Type B pancreatic cell (in vitro differentiated cells): ENCODE data around the gene ZNF140. TPM values are rescaled to one million over a fixed set of nuclear protein-coding genes. Genes with fewer than 3 reads are reported as not detected.

ENCODE experiments used
- DNase-seq: peaks from one replicate; pipeline ENCODE4 v3.0.0; 2021; ENCODE audit warnings: mixed read lengths; ENCODE audit not compliant: unreplicated experiment; ENCODE audit errors: extremely low spot score
- H3K27ac Mint-ChIP-seq: 2 replicates; pipeline ENCODE4 v1.8.0; 2021; ENCODE audit warnings: mild to moderate bottlenecking, mixed read lengths
- H3K27me3 Mint-ChIP-seq: 2 replicates; pipeline ENCODE4 v1.8.0; 2021; ENCODE audit warnings: mixed read lengths
- H3K36me3 Mint-ChIP-seq: 2 replicates; pipeline ENCODE4 v1.8.0; 2021; ENCODE audit warnings: mixed read lengths
- H3K4me1 Mint-ChIP-seq: one replicate; pipeline ENCODE4 v1.8.0; 2021; ENCODE audit warnings: mixed read lengths; ENCODE audit not compliant: unreplicated experiment
- H3K4me3 Mint-ChIP-seq: 2 replicates; pipeline ENCODE4 v1.8.0; 2021; ENCODE audit warnings: mild to moderate bottlenecking, mixed read lengths
- H3K9me3 Mint-ChIP-seq: 2 replicates; pipeline ENCODE4 v1.8.0; 2021; ENCODE audit warnings: mixed read lengths
- total RNA-seq: library from RNA; stranded (reverse); gene quantifications from 2 replicates; pipeline ENCODE4 v1.2.1, GENCODE V29; 2021; ENCODE audit warnings: low replicate concordance
- TF ChIP-seq, protein P1 (sequence below): fragments of 200-600 bp; sonication (generic); conservative IDR thresholded peaks from 2 replicates; pipeline ENCODE4 v1.5.0; 2021; ENCODE audit warnings: antibody characterized with exemption, mild to moderate bottlenecking

Gene ZNF140
- total RNA-seq, 1 donor from 2014 or later: 20.7 TPM

GRCh38 chr12:133081159-133081780, 547 bp downstream of the ZNF140 start:
- Mint-ChIP-seq H3K9me3 (peaks cover 28% of the 10 kb centered on the region), H3K27me3 (no peaks in the 10 kb centered on the region), H3K4me3 (no peak overlapping the region), H3K4me1 (no peaks in the 10 kb centered on the region), H3K27ac (no peak overlapping the region), H3K36me3 (peaks cover 48% of the 10 kb centered on the region)
- TF ChIP-seq, protein P1, sequence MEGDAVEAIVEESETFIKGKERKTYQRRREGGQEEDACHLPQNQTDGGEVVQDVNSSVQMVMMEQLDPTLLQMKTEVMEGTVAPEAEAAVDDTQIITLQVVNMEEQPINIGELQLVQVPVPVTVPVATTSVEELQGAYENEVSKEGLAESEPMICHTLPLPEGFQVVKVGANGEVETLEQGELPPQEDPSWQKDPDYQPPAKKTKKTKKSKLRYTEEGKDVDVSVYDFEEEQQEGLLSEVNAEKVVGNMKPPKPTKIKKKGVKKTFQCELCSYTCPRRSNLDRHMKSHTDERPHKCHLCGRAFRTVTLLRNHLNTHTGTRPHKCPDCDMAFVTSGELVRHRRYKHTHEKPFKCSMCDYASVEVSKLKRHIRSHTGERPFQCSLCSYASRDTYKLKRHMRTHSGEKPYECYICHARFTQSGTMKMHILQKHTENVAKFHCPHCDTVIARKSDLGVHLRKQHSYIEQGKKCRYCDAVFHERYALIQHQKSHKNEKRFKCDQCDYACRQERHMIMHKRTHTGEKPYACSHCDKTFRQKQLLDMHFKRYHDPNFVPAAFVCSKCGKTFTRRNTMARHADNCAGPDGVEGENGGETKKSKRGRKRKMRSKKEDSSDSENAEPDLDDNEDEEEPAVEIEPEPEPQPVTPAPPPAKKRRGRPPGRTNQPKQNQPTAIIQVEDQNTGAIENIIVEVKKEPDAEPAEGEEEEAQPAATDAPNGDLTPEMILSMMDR: no peak
- no peak for DNase-seq

DNA sequence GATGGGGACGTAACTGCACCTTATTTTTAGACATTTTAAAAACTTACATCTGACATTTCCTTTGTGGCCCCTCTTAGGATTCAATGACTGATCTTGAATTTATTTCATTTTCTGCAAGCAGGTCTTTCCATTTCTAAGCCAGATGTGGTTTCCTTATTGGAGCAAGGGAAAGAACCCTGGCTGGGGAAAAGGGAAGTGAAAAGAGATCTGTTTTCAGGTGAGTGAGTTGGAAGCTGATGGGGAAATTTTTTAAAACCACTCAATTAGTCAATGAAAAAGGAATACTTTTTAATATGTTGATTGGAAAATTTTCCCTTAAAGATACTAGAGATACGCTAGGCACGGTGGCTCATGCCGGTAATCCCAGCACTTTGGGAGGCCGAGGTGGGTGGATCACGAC, 2.6 kb downstream of the ZNF140 start:
- Mint-ChIP-seq H3K4me3 (no peak overlapping the region), H3K36me3 (peaks cover 60% of the 10 kb centered on the region), H3K27me3 (no peaks in the 10 kb centered on the region)

DNA sequence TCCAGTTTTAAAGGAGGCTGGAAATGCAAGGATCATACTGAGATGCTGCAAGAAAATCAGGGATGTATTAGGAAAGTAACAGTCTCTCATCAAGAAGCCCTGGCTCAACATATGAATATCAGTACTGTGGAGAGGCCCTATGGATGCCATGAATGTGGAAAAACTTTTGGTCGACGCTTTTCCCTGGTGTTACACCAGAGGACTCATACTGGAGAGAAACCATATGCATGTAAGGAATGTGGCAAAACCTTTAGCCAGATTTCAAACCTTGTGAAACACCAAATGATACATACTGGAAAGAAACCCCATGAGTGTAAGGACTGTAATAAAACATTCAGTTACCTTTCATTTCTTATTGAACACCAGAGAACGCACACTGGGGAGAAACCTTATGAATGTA, 24.9 kb downstream of the ZNF140 start:
- no peak for DNase-seq
- Mint-ChIP-seq H3K27ac (no peak overlapping the region), H3K27me3 (no peaks in the 10 kb centered on the region), H3K36me3 (peaks cover 89% of the 10 kb centered on the region), H3K4me1 (no peaks in the 10 kb centered on the region), H3K4me3 (no peak overlapping the region), H3K9me3 (peaks cover 33% of the 10 kb centered on the region)
- TF ChIP-seq, protein P1: no peak

More for the DNA sequence above, 2.6 kb downstream of the ZNF140 start:
- no peaks in the 10 kb centered on the region for H3K4me1 Mint-ChIP-seq
- H3K9me3 Mint-ChIP-seq: peaks cover 22% of the 10 kb centered on the region
- DNase-seq: no peak
- H3K27ac Mint-ChIP-seq: no peak overlapping the region
- TF ChIP-seq, protein P1: no peak

DNA sequence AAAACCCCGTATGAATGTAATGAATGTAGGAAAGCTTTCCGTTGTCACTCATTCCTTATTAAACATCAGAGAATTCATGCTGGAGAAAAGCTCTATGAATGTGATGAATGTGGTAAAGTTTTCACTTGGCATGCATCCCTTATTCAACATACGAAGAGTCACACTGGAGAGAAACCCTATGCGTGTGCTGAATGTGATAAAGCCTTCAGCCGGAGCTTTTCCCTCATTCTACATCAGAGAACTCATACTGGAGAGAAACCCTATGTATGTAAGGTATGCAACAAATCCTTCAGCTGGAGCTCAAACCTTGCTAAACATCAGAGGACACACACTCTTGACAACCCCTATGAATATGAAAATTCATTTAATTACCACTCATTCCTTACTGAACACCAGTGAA, 25.5 kb downstream of the ZNF140 start:
- peaks cover 29% of the 10 kb centered on the region for H3K9me3 Mint-ChIP-seq
- no peak overlapping the region for H3K4me3 Mint-ChIP-seq
- no peaks in the 10 kb centered on the region for H3K4me1 Mint-ChIP-seq
- H3K36me3 Mint-ChIP-seq: peaks cover 85% of the 10 kb centered on the region
- no peaks in the 10 kb centered on the region for H3K27me3 Mint-ChIP-seq
- no peak overlapping the region for H3K27ac Mint-ChIP-seq
- TF ChIP-seq, protein P1: no peak
- no peak for DNase-seq

DNA sequence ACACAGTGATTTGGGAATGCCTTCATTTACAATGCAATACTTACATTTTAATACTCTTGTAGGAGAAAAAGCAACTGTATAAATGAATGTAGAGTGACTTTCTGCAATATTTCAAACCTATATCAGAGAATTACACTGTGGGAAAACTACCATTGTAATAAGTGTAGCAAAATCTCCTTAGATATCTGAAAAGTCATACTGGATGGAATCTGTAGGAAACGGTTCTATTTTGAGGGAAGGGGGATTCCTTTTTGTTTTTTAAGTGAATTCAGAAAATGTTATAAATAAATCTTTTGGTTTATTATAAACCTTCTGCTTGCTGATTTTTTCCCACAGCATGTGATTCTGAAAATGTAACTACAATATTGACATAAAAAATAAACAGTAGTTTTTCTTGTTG, 26.4 kb downstream of the ZNF140 start:
- H3K27me3 Mint-ChIP-seq: no peaks in the 10 kb centered on the region
- no peaks in the 10 kb centered on the region for H3K4me1 Mint-ChIP-seq

More for the DNA sequence above, 26.4 kb downstream of the ZNF140 start:
- no peak overlapping the region for H3K27ac Mint-ChIP-seq
- H3K36me3 Mint-ChIP-seq: peaks cover 80% of the 10 kb centered on the region
- no peak for DNase-seq
- H3K4me3 Mint-ChIP-seq: no peak overlapping the region
- TF ChIP-seq, protein P1: no peak
- peaks cover 23% of the 10 kb centered on the region for H3K9me3 Mint-ChIP-seq
